ENCODE measurements around the gene CEBPG.

DNA sequence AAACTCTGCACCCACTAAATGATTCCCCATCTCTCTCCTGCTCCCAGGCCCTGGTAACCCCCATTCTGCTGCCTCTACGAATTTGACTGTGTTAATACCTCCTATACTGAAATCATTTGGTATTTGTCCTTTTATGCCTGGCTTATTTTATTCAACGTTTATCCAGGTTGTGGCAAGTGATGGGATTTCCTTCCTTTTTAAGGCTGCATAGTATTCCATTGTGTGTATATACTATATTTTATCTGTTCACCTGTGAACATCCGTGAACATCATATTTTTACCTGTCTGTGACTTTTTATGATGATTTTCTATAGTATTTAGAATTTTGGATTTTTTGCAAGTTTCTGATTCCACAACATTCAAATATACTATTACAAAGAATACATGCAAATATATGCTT is 13.9 kb upstream of the CEBPG start:
- TF ChIP-seq, protein P1, sequence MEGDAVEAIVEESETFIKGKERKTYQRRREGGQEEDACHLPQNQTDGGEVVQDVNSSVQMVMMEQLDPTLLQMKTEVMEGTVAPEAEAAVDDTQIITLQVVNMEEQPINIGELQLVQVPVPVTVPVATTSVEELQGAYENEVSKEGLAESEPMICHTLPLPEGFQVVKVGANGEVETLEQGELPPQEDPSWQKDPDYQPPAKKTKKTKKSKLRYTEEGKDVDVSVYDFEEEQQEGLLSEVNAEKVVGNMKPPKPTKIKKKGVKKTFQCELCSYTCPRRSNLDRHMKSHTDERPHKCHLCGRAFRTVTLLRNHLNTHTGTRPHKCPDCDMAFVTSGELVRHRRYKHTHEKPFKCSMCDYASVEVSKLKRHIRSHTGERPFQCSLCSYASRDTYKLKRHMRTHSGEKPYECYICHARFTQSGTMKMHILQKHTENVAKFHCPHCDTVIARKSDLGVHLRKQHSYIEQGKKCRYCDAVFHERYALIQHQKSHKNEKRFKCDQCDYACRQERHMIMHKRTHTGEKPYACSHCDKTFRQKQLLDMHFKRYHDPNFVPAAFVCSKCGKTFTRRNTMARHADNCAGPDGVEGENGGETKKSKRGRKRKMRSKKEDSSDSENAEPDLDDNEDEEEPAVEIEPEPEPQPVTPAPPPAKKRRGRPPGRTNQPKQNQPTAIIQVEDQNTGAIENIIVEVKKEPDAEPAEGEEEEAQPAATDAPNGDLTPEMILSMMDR (conservative IDR thresholded peaks at IDR 0.05) = no peak
- TF ChIP-seq ZFX (IDR thresholded peaks at IDR 0.05) = no peak
